ENCODE results near the gene KRT77. TPM values are rescaled to one million over a fixed set of nuclear protein-coding genes. Genes with fewer than 3 reads are reported as not detected.
"Not testable (repeated sequence)": the region's sequence is repeated elsewhere in the genome, so short reads cannot be mapped to it uniquely, and the experiment has no call there.

The KRT77 gene
- total RNA-seq, result not detected

GRCh38 chr12:52703424-52703823, at the start of gene KRT77:
Gene KRT77, minus strand, starts transcription at chr12:52703524. Its CDS starts 90 bp downstream, at chr12:52703434.
- DNase-seq, result no peak

- no peak for DNase-seq
These were observed 49.2 kb upstream of the KRT77 start for GRCh38 chr12:52752516-52752915.

DNA sequence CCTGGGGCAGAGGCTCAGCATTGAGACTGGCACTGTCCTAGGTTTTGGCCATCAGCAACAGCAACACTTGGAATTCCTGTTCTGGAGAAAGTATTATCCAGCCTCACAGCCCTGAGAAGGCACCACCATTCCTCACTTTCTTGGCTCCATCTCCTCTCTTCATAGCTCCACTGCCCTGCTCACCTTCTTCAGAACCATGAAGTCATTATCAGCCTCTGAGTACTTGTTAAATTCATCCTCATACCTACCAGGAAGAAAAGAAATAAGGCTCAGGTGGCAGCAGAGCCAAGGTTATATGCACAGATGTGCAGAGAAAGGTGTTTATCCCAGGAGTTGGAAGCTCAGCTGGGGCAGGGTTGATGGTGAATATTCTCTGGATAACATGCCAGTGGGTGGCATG, 48.5 kb upstream of the KRT77 start:
- no peak for DNase-seq

- not testable (repeated sequence) for DNase-seq
These were observed 47.2 kb upstream of the KRT77 start for GRCh38 chr12:52750532-52750931.

GRCh38 chr12:52749827-52750226, 46.5 kb upstream of the KRT77 start:
- DNase-seq, result no peak

DNA sequence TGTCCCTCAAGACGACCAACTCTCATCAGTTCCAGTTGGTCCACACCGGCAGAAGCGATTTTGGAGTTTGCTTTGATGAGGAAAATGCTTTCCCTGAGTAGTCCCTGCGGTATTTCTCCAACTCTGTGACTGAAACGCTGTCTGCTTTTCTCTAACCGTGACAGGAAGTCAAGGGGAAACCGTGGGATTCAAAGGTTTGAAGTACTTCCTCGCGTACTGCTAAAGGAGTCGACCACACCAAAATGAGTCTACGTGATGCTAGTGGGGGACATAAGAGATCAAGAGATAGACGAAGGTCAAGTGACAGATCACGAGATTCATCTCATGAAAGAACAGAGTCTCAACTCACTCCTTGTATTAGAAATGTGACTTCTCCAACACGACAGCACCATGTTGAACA, 45.3 kb upstream of the KRT77 start:
- no peak for DNase-seq

- DNase-seq, result no peak
These were observed 42.2 kb upstream of the KRT77 start for GRCh38 chr12:52745554-52745953.

DNA sequence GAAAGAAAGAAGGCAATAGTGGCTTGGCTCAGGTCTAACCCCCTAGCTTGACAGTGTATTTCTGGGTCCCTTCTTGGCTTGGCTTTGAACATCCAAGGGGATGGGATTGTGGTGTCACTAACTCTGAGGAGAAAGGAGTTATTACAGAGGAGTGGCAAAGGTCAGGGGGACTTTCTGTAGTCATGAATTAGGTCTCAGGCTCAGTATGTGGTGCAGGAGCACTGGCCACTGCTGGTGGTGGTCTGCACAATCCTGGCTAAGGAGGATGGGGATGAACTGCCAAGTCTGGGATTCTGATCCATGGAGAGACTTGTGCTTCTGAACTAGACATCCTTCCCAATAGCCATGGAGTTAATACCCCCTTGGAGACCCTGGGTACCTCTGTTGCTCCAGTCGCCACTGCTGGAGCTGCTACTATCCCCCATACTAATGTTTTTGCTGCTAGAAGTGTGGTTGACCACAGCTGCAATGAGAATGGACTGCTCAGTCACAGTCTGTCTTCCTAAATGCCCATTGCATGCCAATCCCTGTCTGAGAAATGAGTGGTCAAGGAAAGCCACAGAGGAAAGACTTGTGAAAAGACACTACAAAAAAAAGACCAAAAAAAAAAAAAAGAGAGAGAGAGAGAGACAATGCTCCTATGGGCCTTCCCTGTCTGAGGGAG, 41.3 kb upstream of the KRT77 start:
- no peak for DNase-seq

GRCh38 chr12:52742822-52743457, 39.6 kb upstream of the KRT77 start:
- no peak for DNase-seq

DNA sequence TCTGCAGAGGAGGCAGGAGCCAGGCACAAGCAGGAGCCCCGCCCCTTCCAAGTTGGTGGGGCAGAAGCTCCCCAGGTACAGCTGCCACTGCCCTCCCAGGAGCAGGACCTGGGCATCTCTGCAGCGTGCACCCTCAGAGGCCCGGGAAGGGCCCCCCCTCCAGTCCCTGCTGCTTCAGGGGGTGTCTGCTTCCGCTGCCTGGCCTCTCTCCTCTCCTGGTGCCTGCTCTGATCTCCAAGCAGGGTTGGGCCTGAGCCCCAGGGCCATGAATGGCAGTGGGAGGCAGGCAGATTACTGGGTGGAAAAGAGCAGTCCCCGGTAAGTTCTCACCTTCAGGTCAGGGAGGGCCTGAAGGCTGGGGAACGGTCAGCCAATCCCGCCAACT, 38.9 kb upstream of the KRT77 start:
- no peak for DNase-seq

GRCh38 chr12:52741375-52742195, 38.3 kb upstream of the KRT77 start:
- DNase-seq, result peak; percentile 34

DNA sequence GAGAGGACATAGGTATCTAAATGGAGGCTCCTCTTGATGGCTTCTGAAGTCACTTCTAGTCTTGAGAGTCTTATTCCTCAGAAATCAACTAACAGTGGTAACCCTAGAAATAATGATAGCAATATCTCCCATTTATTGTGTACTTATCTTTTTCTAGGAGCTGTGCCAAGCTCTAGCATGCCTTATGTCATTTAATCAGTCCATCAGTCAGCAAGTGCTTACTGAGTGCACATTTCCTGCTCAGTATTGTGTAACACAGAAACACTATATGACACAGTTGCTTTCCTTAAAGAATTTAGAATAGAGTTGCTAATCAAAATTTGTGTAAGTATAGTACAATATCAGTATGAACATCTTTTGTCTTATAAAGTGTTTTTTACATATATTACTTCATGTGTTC, 37.3 kb upstream of the KRT77 start:
- DNase-seq, result no peak

- no peak for DNase-seq
These were observed 36.6 kb upstream of the KRT77 start for GRCh38 chr12:52739963-52740362.

- no peak for DNase-seq
These were observed 32.7 kb upstream of the KRT77 start for GRCh38 chr12:52735816-52736632.

GRCh38 chr12:52735106-52735505, 31.8 kb upstream of the KRT77 start:
- DNase-seq, result no peak

- no peak for DNase-seq
These were observed 27.5 kb upstream of the KRT77 start for GRCh38 chr12:52730793-52731192.

DNA sequence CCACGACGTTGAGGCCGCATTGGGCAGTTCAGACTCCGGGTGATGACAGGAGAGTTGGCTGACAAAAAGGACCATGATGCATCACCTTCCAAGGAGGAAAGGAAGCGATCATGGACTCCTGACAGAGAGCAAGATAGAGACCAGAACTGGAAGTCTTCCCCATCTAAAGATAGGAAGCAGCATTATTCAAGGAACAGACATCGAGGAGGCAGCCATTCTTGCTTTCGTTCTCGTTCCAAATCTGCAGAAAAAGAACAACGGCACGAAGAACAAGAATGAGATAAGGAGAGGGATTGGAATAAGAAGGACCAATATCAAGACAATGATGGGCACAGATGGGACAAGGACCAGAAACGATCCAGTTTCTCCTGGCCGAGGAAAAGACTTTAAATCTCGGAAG, 27.1 kb upstream of the KRT77 start:
- DNase-seq, result no peak

- DNase-seq, result no peak
These were observed 25.8 kb upstream of the KRT77 start for GRCh38 chr12:52729147-52729546.

DNA sequence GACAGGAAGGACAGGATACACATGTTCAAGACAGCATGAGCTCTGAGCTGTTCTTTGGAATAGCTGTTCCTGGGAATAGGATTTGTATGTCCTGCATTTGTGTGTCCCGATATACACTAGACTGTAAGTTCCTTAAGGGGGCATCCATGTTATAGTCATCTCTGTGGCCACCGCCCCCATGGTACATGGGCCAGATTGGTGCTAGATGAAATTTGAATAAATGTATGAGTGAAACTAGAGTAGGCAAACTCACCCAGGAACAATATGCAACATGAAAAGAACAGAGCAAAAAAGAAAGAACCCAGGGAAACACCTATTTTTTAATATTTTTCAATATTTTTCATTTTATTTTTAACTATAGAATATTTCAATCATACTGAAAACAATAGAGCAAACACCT, 25.1 kb upstream of the KRT77 start:
- no peak for DNase-seq

DNA sequence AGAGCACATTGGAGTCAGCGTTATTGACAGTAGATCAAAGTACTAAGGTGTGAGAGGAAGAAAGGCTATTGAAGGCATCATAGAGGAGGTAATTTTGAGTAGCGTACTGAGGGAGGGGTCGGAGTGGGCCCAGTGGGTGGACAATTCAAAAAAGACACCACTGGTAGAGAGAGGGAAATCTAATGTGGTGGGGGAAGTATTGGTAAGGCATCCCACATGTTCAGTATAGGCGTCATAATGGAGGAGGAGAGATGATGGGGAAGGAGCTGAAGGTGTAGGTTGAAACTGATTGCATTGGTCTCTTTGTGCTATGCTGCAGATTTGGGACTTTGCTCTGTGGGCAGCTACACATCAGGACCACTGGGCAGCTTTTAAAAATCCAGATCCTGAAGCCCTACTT, 23.7 kb upstream of the KRT77 start:
- DNase-seq, result no peak

- no peak for DNase-seq
These were observed 23.1 kb upstream of the KRT77 start for GRCh38 chr12:52726451-52726850.

DNA sequence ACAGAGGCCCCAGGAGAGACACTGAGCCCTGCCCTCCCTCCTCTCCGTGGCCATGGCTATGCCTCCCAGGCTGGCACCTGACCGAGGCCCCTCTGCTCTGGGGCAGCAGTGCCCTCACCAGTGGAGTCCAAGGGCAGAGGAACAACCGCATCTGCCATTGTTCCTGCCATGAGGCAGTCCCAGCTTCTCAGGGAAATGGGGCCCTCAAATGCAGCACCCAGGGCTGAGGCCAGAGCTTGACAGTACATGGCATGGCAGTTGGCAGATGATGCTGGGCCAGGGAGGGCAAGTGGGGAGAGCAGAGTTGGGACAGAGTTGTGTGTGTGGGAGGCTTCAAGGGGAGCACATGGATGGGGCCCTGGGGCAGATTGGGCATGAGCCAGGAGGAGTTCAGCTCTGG, 21.1 kb upstream of the KRT77 start:
- DNase-seq, result no peak

DNA sequence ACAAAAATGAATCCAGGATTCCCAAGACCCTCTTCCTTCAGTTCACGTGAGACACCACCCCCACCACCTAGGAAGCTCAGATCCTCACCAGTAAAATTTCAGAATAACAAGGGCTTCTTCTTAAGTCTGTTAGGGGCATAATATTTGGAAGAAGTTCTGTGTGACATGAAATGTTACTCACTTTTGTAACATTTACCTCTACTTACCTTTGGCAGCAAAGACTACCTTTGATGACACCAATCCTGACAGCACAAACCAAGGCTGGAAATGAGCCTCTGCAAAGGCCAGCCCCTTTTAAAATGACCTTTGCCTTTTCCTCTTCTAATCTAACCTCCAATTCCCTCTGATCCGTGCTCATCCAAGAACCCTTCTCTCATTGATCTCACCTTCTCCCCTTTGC, 19.4 kb upstream of the KRT77 start:
- no peak for DNase-seq
